ENCODE data around the gene C16orf54.

GRCh38 chr16:29745853-29746345 is at the start of gene C16orf54:
- no peak for TF ChIP-seq CTCF (IDR thresholded peaks at IDR 0.05)
- no peak for TF ChIP-seq POLR2A (IDR thresholded peaks at IDR 0.05)
